Ovary (tissue), 9 donors: ENCODE data around the gene SAE1. TPM values are rescaled to one million over a fixed set of nuclear protein-coding genes. Genes with fewer than 3 reads are reported as not detected.
A peak's percentile ranks its signal among the peaks of the same experiment; 100 is the strongest.
"Not testable (repeated sequence)": the region's sequence is repeated elsewhere in the genome, so short reads cannot be mapped to it uniquely, and the experiment has no call there.

Experiments used
- DNase-seq, 5 donors: peaks; one replicate each; pipeline ENCODE4 v3.0.0-alpha.2; 2019 to 2020
- H3K27ac ChIP-seq, 2 donors: fragments of 200-600 bp; one replicate each; pipeline versions ENCODE4 v1.5.1 to v1.8.0; 2019 to 2022
- H3K27me3 ChIP-seq: fragments of 200-600 bp; one replicate; pipeline ENCODE4 v1.8.0; 2022
- H3K36me3 ChIP-seq: fragments of 200-600 bp; sonication (generic); one replicate; pipeline ENCODE4 v1.5.1; 2019
- H3K4me1 ChIP-seq: one replicate; pipeline ENCODE4 v1.8.1; 2013; ENCODE audit warnings: mild to moderate bottlenecking, moderate library complexity; ENCODE audit not compliant: insufficient read depth
- H3K4me3 ChIP-seq: fragments of 200-600 bp; sonication (generic); one replicate; pipeline ENCODE4 v1.5.1; 2017
- H3K9me3 ChIP-seq, 2 donors: fragments of 200-600 bp in 1 of 2; sonication (generic) in 1 of 2; one replicate each; pipeline versions ENCODE4 v1.5.1 to v1.8.1; 2013 to 2019; ENCODE audit warnings: mild to moderate bottlenecking in 1 of 2, moderate library complexity in 1 of 2
- EP300 ChIP-seq: sonication (generic); formaldehyde crosslinking; IDR thresholded peaks from one replicate; pipeline ENCODE4 v1.6.1; 2017; ENCODE audit warnings: antibody characterized with exemption
- POLR2A ChIP-seq: fragments of 450-650 bp; IDR thresholded peaks from one replicate; pipeline ENCODE4 v1.6.1; 2017; ENCODE audit warnings: antibody characterized with exemption, mild to moderate bottlenecking, moderate library complexity
- WGBS, 3 donors: extraction: QIAGEN DNeasy Blood & Tissue Kit in 1 of 3; methylation state at CpG; one replicate each; pipeline versions ENCODE4 v1.1.5 to v1.1.7; 2013 to 2017; 5-methylcytosine and 5-hydroxymethylcytosine counted together
- intact Hi-C, 4 donors: fragments of 100-400 bp; cut with DNase I; formaldehyde crosslinking; loops; one replicate each; pipeline versions ENCODE4 v1.11.0 to v1.15.1; 2022 to 2023
- polyA plus RNA-seq, 2 donors: library from polyadenylated mRNA; stranded (reverse); fragments of 200-250 nt in 1 of 2; fragments of 350-450 nt in 1 of 2; fragmentation: Illumina TruSeq in 1 of 2; extraction: RNeasy Lipid Tissue Mini Kit (QIAGEN cat#74804) in 1 of 2; gene quantifications; one replicate each; pipeline ENCODE4 v1.2.3, GENCODE V29; 2013 to 2014
- total RNA-seq, 7 donors: library from RNA; depleted of rRNA in 2 of 7; stranded (reverse); fragments of >200 nt in 2 of 7; fragmentation: NEBNext Ultra II Directional in 3 of 7; extraction: Animal tissue kit (Norgen Biotek cat#: 25700) in 3 of 7; gene quantifications; one replicate each; pipeline versions ENCODE4 v1.1.0 to v1.2.4, GENCODE V29; 2016 to 2023
- TF ChIP-seq, protein P1 (sequence below), 3 donors: fragments of 450-650 bp in 2 of 3; fragments of 200-600 bp in 1 of 3; IDR thresholded peaks; one replicate each; pipeline versions ENCODE4 v1.5.1 to v1.8.0; 2016 to 2022; ENCODE audit warnings: antibody characterized with exemption in 3 of 3, mild to moderate bottlenecking in 1 of 3
- donor health status: DM: no; HTN: no; CAD: no; lungs with moderate emphysema.
- donor health status: DM: no; HTN: no; CAD: no.
- donor health status: Bipolar disorder and iron deficiency.
- donor health status: DM: yes; HTN: yes; CAD: no.
- donor health status: DM: no; HTN: no; CAD: no.
- donor health status: DM: yes; HTN: yes; CAD: no.

SAE1 gene
- total and polyA plus RNA-seq, 9 donors: 25.5 to 138 (median 55.6) TPM

DNA sequence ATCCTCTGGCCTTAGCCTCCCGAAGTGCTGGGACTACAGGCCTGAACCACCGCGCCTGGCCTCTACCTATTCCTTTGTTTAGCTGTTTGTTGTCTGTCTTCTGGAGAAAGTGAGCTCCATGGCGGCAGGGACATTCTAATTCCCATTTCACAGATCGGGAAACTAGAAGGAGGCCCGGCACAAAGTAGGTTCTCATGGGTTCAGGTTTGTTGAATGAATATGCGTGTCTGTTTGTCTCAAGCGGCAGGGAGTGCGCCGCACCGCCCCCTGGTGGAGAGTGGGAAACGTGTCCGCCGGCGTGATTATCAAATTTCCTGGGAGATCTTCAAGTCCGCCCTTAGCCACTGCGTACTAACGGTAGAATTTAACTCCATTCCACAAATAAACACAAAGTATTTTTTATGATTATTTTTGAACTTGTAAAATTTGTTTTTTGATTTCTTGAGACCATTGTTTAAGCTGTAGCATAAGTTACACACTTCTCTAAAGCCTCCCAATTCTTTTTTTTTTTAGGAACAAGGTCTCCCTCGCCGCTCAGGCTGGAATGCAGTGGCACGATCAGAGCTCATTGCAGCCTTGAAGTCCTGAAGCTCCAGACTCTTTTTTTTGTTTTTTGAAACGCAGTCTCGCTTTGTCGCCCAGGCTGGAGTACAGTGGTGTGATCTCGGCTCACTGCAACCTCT, 116.8 kb downstream of the SAE1 start:
- no peaks in the 10 kb centered on the region for H3K36me3 ChIP-seq
- TF ChIP-seq EP300: no peak
- TF ChIP-seq, protein P1, sequence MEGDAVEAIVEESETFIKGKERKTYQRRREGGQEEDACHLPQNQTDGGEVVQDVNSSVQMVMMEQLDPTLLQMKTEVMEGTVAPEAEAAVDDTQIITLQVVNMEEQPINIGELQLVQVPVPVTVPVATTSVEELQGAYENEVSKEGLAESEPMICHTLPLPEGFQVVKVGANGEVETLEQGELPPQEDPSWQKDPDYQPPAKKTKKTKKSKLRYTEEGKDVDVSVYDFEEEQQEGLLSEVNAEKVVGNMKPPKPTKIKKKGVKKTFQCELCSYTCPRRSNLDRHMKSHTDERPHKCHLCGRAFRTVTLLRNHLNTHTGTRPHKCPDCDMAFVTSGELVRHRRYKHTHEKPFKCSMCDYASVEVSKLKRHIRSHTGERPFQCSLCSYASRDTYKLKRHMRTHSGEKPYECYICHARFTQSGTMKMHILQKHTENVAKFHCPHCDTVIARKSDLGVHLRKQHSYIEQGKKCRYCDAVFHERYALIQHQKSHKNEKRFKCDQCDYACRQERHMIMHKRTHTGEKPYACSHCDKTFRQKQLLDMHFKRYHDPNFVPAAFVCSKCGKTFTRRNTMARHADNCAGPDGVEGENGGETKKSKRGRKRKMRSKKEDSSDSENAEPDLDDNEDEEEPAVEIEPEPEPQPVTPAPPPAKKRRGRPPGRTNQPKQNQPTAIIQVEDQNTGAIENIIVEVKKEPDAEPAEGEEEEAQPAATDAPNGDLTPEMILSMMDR (IDR thresholded peaks at IDR 0.05): peak; percentile 74 to 84 (median 79)
- no peak overlapping the region for H3K4me3 ChIP-seq
- 18 to 19% (median 19%) methylated on average over 25 of the region's 25 CpGs for WGBS, 3 donors
- intact Hi-C loops: loop anchor here (5.0 to 10.0 kb wide), 7 partner anchors 35 to 170 kb away; no protein-coding TSS in a partner anchor
- peak in 4 of 5 donors; percentile 78 to 87 (median 82) for DNase-seq
- peaks cover 2% of the 10 kb centered on the region for H3K4me1 ChIP-seq
- H3K9me3 ChIP-seq: no peaks in the 10 kb centered on the region
- H3K27me3 ChIP-seq: no peaks in the 10 kb centered on the region
- no peak overlapping the region for H3K27ac ChIP-seq

DNA sequence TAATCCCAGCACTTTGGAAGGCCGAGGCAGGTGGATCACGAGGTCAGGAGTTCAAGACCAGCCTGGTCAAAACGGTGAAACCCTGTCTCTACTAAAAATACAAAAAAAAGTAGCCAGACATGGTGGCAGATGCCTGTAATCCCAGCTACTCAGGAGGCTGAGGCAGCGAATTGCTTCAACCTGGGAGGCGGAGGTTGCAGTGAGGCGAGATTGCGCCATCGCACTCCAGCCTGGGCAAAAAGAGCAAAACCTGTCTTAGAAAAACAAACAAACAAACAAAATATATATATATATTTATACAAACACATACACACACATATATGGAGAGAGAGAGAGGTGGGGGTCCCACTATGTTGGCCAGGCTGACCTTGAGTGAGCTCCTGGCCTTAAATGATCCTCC, 122.4 kb downstream of the SAE1 start:
- H3K36me3 ChIP-seq, intact Hi-C loops, H3K27me3 ChIP-seq, H3K4me3 ChIP-seq, H3K4me1 ChIP-seq, H3K27ac ChIP-seq, H3K9me3 ChIP-seq, DNase-seq: not testable (repeated sequence)
- WGBS, 3 donors: 79 to 88% (median 88%) methylated on average over 8 of the region's 8 CpGs

DNA sequence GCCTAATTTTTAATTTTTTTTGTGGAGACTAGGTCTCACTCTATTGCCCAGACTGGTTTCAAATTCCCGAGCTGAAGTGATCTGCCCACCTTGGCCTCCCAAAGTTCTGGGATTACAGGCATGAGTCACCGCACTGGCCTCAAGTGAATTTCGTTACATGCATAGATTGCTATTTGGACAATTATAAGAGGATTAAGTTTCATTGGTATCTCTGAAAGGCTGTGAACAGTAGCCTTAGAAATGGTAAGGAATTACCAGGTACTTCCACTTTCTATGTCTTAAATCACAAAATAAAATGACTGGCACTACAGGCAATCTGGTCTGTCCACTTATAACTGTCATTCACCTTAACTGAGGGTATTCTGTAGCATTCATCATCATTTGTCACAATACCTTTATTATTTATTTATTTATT, 122.8 kb downstream of the SAE1 start:
- no peak overlapping the region for H3K27ac ChIP-seq
- 41 to 57% (median 44%) methylated on average over 3 of the region's 3 CpGs for WGBS, 3 donors

DNA sequence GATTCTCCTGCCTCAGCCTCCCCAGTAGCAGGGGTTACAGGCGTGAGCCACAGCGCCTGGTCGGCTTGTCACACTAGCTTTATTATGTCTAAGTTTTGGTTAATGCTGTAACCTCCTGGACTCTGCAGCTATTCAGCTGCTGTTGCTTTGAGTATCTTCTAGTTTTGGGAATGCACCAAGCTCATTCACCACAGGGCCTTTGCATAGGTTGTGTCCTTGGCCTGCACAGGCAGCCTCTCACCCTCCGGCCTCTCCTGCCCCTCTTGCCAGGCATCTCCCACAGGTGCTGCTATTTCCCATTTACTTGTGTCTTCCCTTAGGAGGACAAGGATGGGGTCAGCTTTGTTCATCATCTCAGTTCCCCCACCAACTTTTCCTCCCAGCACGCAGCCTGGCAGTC, 123.3 kb downstream of the SAE1 start:
- intact Hi-C loops: no loop called here
- no peak overlapping the region for H3K4me3 ChIP-seq
- no peaks in the 10 kb centered on the region for H3K36me3 ChIP-seq
- no peaks in the 10 kb centered on the region for H3K27me3 ChIP-seq
- 82 to 96% (median 83%) methylated on average over 5 of the region's 5 CpGs for WGBS, 3 donors
- no peaks in the 10 kb centered on the region for H3K9me3 ChIP-seq
- no peak for TF ChIP-seq POLR2A
- no peak for DNase-seq
- H3K27ac ChIP-seq: no peak overlapping the region
- peaks cover 7% of the 10 kb centered on the region for H3K4me1 ChIP-seq

More for the DNA sequence above, 122.8 kb downstream of the SAE1 start:
- Histone ChIP-seq H3K27me3 (no peaks in the 10 kb centered on the region), H3K9me3 (no peaks in the 10 kb centered on the region), H3K4me1 (peaks cover 7% of the 10 kb centered on the region), H3K4me3 (no peak overlapping the region), H3K36me3 (no peaks in the 10 kb centered on the region)
- DNase-seq: no peak
- intact Hi-C loops: no loop called here
- TF ChIP-seq POLR2A (no peak), EP300 (no peak)
- TF ChIP-seq, protein P1 (IDR thresholded peaks at IDR 0.05): no peak

DNA sequence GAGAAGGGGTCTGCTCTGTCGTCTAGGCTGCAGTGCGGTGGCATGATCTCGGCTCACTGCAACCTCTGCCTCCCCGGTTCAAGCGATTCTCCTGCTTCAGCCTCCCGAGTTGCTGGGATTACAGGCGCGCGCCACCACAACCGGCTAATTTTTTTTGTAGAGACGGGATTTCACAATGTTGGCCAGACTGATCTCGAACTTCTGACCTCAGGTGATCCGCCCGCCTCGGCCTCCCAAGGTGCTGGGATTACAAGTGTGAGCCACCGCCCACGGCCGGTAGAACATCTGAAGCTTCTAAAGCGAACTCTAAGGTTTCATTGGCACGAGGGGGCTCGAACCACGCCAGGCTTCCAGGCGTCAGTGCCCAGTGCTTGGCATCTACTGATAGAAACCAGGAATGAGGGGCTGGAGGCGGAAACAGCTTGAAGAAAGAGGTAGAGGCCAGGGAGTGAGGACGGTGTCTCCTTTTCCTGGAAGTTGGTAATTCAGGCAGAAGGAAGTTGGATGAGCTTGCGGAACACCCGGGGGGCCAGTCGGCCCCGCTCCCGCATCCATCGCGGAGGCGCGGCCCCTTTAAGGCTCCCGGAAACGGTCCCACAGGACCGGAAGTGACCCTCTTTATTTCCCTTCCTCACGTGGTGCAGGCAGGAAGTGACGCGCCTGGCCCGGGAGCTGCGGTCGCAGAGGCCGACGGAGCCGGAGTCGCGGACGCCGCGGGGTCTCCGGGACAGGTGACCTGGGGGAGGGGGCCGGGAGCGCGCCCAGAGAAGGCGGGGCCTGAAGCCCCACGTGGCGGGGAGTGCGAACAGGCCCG, 125.5 kb downstream of the SAE1 start, which contains the start of gene CCDC9:
CCDC9 (plus strand) TSS at position 647 of the 814 bp plus-strand sequence. CDS start 1,876 bp downstream, outside the sequence.
- WGBS, 3 donors: 10 to 19% (median 16%) methylated on average over 48 to 60 of the region's 60 CpGs
- H3K27me3 ChIP-seq: no peaks in the 10 kb centered on the region
- TF ChIP-seq POLR2A (peak; percentile 98), EP300 (peak; percentile 87)
- TF ChIP-seq, protein P1 (IDR thresholded peaks at IDR 0.05): no peak
- no peaks in the 10 kb centered on the region for H3K9me3 ChIP-seq
- peak within 1 kb of the TSS; percentile 80 to 95 for H3K27ac ChIP-seq
- intact Hi-C loops: no loop called here
- H3K4me1 ChIP-seq: peaks cover 7% of the 10 kb centered on the region
- no peaks in the 10 kb centered on the region for H3K36me3 ChIP-seq
- DNase-seq: peak; percentile 96 to 98 (median 97)
- peak within 1 kb of the TSS; percentile 65 for H3K4me3 ChIP-seq
